Uterus (tissue), 4 donors: Measurements from ENCODE around the gene TACR1. TPM values are rescaled to one million over a fixed set of nuclear protein-coding genes. Genes with fewer than 3 reads are reported as not detected.
A peak's percentile ranks its signal among the peaks of the same experiment; 100 is the strongest.

Experiments used
- DNase-seq, 2 donors: peaks; one replicate each; pipeline ENCODE4 v3.0.0-alpha.2; 2019 to 2020
- H3K27ac ChIP-seq, 2 donors: fragments of 200-600 bp; sonication (generic); 1 replicate in 1 of 2; 2 replicates in 1 of 2; pipeline ENCODE4 v1.5.1; 2016 to 2018
- H3K27me3 ChIP-seq, 2 donors: fragments of 200-600 bp; sonication (generic); one replicate each; pipeline ENCODE4 v1.5.1; 2018 to 2019; ENCODE audit warnings: control low read depth in 1 of 2
- H3K36me3 ChIP-seq, 2 donors: fragments of 200-600 bp; sonication (generic); one replicate each; pipeline ENCODE4 v1.5.1; 2019; ENCODE audit warnings: control low read depth in 1 of 2
- H3K4me1 ChIP-seq, 2 donors: fragments of 200-600 bp; sonication (generic); one replicate each; pipeline ENCODE4 v1.5.1; 2018 to 2019; ENCODE audit warnings: control low read depth in 1 of 2
- H3K4me3 ChIP-seq, 2 donors: fragments of 200-600 bp; sonication (generic); 1 replicate in 1 of 2; 2 replicates in 1 of 2; pipeline ENCODE4 v1.5.1; 2018 to 2019; ENCODE audit warnings: mild to moderate bottlenecking in 1 of 2
- H3K9me3 ChIP-seq, 2 donors: fragments of 200-600 bp; sonication (generic); one replicate each; pipeline ENCODE4 v1.5.1; 2019; ENCODE audit warnings: control low read depth in 1 of 2
- CTCF ChIP-seq, 4 experiments: fragments of 200-600 bp in 2 of 4; fragments of 450-650 bp in 2 of 4; sonication (generic) in 2 of 4; IDR thresholded peaks; one replicate each; pipeline ENCODE4 v1.5.1; 2016 to 2019; ENCODE audit warnings: antibody characterized with exemption in 4 of 4, mild to moderate bottlenecking in 2 of 4, moderate library complexity in 1 of 4
- POLR2A ChIP-seq, 2 donors: fragments of 450-650 bp; IDR thresholded peaks; one replicate each; pipeline ENCODE4 v1.6.1; 2016; ENCODE audit warnings: antibody characterized with exemption in 2 of 2, mild to moderate bottlenecking in 1 of 2, moderate library complexity in 1 of 2
- intact Hi-C: fragments of 100-400 bp; cut with DNase I; formaldehyde crosslinking; loops from one replicate; pipeline ENCODE4 v1.15.1; 2023; ENCODE audit warnings: low total_unique reads
- total RNA-seq, 4 donors: library from RNA; depleted of rRNA in 3 of 4; stranded (reverse); fragments of >200 nt in 3 of 4; gene quantifications; one replicate each; pipeline versions ENCODE4 v1.1.0 to v1.2.4, GENCODE V29; 2014 to 2023
- donor health status: DM: yes; HTN: yes; CAD: no.

Gene TACR1
- total RNA-seq, 4 donors from 2014 or later: 1.9 to 25.4 (median 9.1) TPM

GRCh38 chr2:75045526-75046050 lies 153.7 kb downstream of the TACR1 start:
- Histone ChIP-seq H3K4me3 (no peak overlapping the region), H3K9me3 (no peaks in the 10 kb centered on the region), H3K36me3 (no peaks in the 10 kb centered on the region), H3K27ac (no peak overlapping the region), H3K4me1 (peaks cover 0 to 6% of the 10 kb centered on the region in 2 donors), H3K27me3 (no peaks in the 10 kb centered on the region)
- intact Hi-C loops: no loop called here
- TF ChIP-seq POLR2A (IDR thresholded peaks at IDR 0.05): no peak
- no peak for TF ChIP-seq CTCF (IDR thresholded peaks at IDR 0.05)
- DNase-seq: no peak

- H3K27me3 ChIP-seq: no peaks in the 10 kb centered on the region
- intact Hi-C loops: no loop called here
- H3K27ac ChIP-seq: no peak overlapping the region
- H3K9me3 ChIP-seq: no peaks in the 10 kb centered on the region
- no peak overlapping the region for H3K4me3 ChIP-seq
- peaks cover 0 to 6% of the 10 kb centered on the region in 2 donors for H3K4me1 ChIP-seq
- no peak for DNase-seq
- no peaks in the 10 kb centered on the region for H3K36me3 ChIP-seq
- TF ChIP-seq POLR2A (IDR thresholded peaks at IDR 0.05) (no peak), CTCF (IDR thresholded peaks at IDR 0.05) (no peak)
These were observed 155.0 kb downstream of the TACR1 start for GRCh38 chr2:75044291-75044690.

- Histone ChIP-seq H3K4me1 (peaks cover 0 to 6% of the 10 kb centered on the region in 2 donors), H3K27me3 (no peaks in the 10 kb centered on the region), H3K9me3 (no peaks in the 10 kb centered on the region), H3K27ac (peak overlapping the region in 1 of 2 donors; percentile 71), H3K36me3 (no peaks in the 10 kb centered on the region), H3K4me3 (no peak overlapping the region)
- DNase-seq: no peak
- intact Hi-C loops: no loop called here
- TF ChIP-seq CTCF (IDR thresholded peaks at IDR 0.05) (no peak), POLR2A (IDR thresholded peaks at IDR 0.05) (no peak)
These were observed 156.5 kb downstream of the TACR1 start for GRCh38 chr2:75042823-75043222.

- Histone ChIP-seq H3K27ac (peak overlapping the region; percentile 18 to 71), H3K36me3 (no peaks in the 10 kb centered on the region), H3K4me1 (no peaks in the 10 kb centered on the region), H3K4me3 (no peak overlapping the region), H3K27me3 (no peaks in the 10 kb centered on the region), H3K9me3 (no peaks in the 10 kb centered on the region)
- no peak for DNase-seq
- intact Hi-C loops: no loop called here
- no peak for TF ChIP-seq POLR2A (IDR thresholded peaks at IDR 0.05)
- no peak for TF ChIP-seq CTCF (IDR thresholded peaks at IDR 0.05)
These were observed 157.4 kb downstream of the TACR1 start for GRCh38 chr2:75041731-75042600.

- H3K36me3 ChIP-seq: no peaks in the 10 kb centered on the region
- H3K27me3 ChIP-seq: no peaks in the 10 kb centered on the region
- DNase-seq: no peak
- peak overlapping the region; percentile 18 to 71 for H3K27ac ChIP-seq
- intact Hi-C loops: no loop called here
- no peaks in the 10 kb centered on the region for H3K4me1 ChIP-seq
- H3K9me3 ChIP-seq: no peaks in the 10 kb centered on the region
- no peak overlapping the region for H3K4me3 ChIP-seq
- TF ChIP-seq CTCF (IDR thresholded peaks at IDR 0.05): no peak
- TF ChIP-seq POLR2A (IDR thresholded peaks at IDR 0.05): no peak
These were observed 158.1 kb downstream of the TACR1 start for GRCh38 chr2:75041226-75041625.
